ENCODE data around the gene PCGF2.

DNA sequence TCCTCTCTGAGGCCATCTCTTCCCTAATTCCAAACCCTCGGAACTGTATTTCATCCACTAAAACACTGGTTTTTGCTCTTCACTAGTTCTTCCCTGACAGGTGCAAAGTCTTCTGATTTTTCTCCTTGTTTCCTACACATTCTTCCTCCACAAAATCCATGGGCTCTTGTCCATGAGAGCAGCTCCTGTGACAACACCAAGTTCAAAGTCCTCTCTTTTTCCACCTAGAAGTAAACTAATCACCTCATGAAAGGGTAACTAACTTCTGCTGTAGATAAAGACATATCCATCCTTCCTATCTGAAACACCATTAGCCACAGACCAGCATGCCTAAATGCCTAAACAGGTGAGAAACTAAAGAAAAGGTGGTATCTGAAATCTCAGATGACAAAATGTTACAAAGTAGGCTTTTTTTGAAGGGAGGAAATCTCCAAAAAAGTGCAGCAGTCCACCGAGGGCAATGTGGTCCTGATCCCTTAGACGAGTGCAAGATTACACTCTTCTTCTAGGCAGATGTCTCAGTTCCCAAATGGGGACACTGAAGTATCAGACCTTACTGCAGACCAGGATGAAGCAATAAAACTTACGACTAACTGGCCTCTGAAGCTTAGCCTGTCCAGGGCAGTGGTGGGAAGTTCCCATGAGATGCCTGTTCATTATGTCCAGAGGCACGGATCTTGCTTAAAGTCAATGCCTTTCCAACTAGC, 48.5 kb upstream of the PCGF2 start:
- TF ChIP-seq, protein P1, sequence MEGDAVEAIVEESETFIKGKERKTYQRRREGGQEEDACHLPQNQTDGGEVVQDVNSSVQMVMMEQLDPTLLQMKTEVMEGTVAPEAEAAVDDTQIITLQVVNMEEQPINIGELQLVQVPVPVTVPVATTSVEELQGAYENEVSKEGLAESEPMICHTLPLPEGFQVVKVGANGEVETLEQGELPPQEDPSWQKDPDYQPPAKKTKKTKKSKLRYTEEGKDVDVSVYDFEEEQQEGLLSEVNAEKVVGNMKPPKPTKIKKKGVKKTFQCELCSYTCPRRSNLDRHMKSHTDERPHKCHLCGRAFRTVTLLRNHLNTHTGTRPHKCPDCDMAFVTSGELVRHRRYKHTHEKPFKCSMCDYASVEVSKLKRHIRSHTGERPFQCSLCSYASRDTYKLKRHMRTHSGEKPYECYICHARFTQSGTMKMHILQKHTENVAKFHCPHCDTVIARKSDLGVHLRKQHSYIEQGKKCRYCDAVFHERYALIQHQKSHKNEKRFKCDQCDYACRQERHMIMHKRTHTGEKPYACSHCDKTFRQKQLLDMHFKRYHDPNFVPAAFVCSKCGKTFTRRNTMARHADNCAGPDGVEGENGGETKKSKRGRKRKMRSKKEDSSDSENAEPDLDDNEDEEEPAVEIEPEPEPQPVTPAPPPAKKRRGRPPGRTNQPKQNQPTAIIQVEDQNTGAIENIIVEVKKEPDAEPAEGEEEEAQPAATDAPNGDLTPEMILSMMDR (conservative IDR thresholded peaks at IDR 0.05; ENCODE audit: low read length): no peak
- no peak for TF ChIP-seq EZH2phosphoT487 (IDR thresholded peaks at IDR 0.05; ENCODE audit: borderline replicate concordance, low read depth, low read length)
